Endothelial cell of umbilical vein (primary cell): ENCODE data around the gene SLC7A4. TPM values are rescaled to one million over a fixed set of nuclear protein-coding genes. Genes with fewer than 3 reads are reported as not detected.
"Not testable (repeated sequence)": the region's sequence is repeated elsewhere in the genome, so short reads cannot be mapped to it uniquely, and the experiment has no call there.

Source experiments
- BruUV-seq: library from RNA; stranded (reverse); fragments of 400-500 nt; replicated peaks from 2 replicates; lab custom pipeline; 2021; lab: Mats Ljungman, UMichigan
- CTCF ChIA-PET: fragments of 300-600, 350-600 bp; sonication (Branson Sonifier 250); formaldehyde crosslinking; loops from one replicate; lab custom pipeline; 2021; ENCODE audit warnings: antibody characterized with exemption, inconsistent platforms; lab: Charles Lee
- POLR2A ChIA-PET: fragments of 300-600, 350-600 bp; sonication (Branson Sonifier 250); formaldehyde crosslinking; loops from one replicate; lab custom pipeline; 2021; ENCODE audit warnings: antibody characterized with exemption, inconsistent platforms; lab: Charles Lee
- DNase-seq: peaks from one replicate; pipeline ENCODE4 v3.0.0-alpha.2; 2011; ENCODE audit warnings: low read depth, low spot score
- FAIRE-seq: peaks from 2 replicates; lab custom pipeline; 2011; peaks lifted over from hg19 to GRCh38; lab: Jason Lieb, UNC
- H2AFZ ChIP-seq: 2 replicates; pipeline ENCODE4 v1.6.0; 2012; ENCODE audit warnings: low read depth, low read length, control low read depth, inconsistent platforms
- H3K27ac ChIP-seq: 2 replicates; pipeline ENCODE4 v1.5.1; 2011; ENCODE audit warnings: low read depth, mild to moderate bottlenecking, control low read depth, low read length, moderate library complexity; ENCODE audit not compliant: insufficient read depth
- H3K27me3 ChIP-seq, 2 experiments: 2 replicates each; pipeline versions ENCODE4 v1.6.0 to v1.6.1; 2011; ENCODE audit warnings: low read length in 2 of 2, mixed read lengths in 1 of 2; ENCODE audit not compliant: control insufficient read depth in 2 of 2, insufficient read depth in 2 of 2
- H3K36me3 ChIP-seq, 2 experiments: 2 replicates in 1 of 2; 3 replicates in 1 of 2; pipeline ENCODE4 v1.5.1; 2011; ENCODE audit warnings: low read length in 2 of 2, mild to moderate bottlenecking in 1 of 2, moderate library complexity in 1 of 2; ENCODE audit not compliant: control insufficient read depth in 2 of 2, insufficient read depth in 2 of 2; ENCODE audit errors: extremely low read depth in 1 of 2
- H3K4me1 ChIP-seq: 3 replicates; pipeline ENCODE4 v1.5.1; 2011; ENCODE audit warnings: mild to moderate bottlenecking, low read length; ENCODE audit not compliant: control insufficient read depth, insufficient read depth; ENCODE audit errors: extremely low read depth
- H3K4me2 ChIP-seq: 2 replicates; pipeline ENCODE4 v1.6.1; 2011; ENCODE audit warnings: low read length, control low read depth, mixed read lengths; ENCODE audit not compliant: insufficient read depth
- H3K4me3 ChIP-seq, 3 experiments: fragments of 200-600 bp in 1 of 3; sonication (generic), shearing (Covaris generic) in 1 of 3; replicated peaks in 1 of 3; 2 replicates each; pipeline ENCODE4 v1.5.1; 2011 to 2016; ENCODE audit warnings: control low read depth in 3 of 3, low read length in 3 of 3, mild to moderate bottlenecking in 2 of 3, inconsistent platforms in 1 of 3, low read depth in 1 of 3, moderate library complexity in 1 of 3; ENCODE audit not compliant: insufficient read depth in 1 of 3
- H3K79me2 ChIP-seq: 2 replicates; pipeline ENCODE4 v1.6.0; 2012; ENCODE audit warnings: low read length, inconsistent platforms; ENCODE audit not compliant: control insufficient read depth, insufficient read depth
- H3K9ac ChIP-seq: replicated peaks from 2 replicates; pipeline ENCODE3; 2011; ENCODE audit warnings: low read length, control low read depth; ENCODE audit not compliant: insufficient read depth; ENCODE audit errors: extremely low read depth
- H3K9me1 ChIP-seq: replicated peaks from 3 replicates; pipeline ENCODE4 v1.6.0; 2011; ENCODE audit warnings: mild to moderate bottlenecking, low read length; ENCODE audit not compliant: control insufficient read depth, insufficient read depth; ENCODE audit errors: extremely low read depth
- H3K9me3 ChIP-seq: replicated peaks from 2 replicates; pipeline ENCODE4 v1.5.1; 2012; ENCODE audit warnings: low read length, inconsistent platforms; ENCODE audit not compliant: control insufficient read depth, insufficient read depth
- H4K20me1 ChIP-seq: replicated peaks from 2 replicates; pipeline ENCODE3; 2011; ENCODE audit warnings: mild to moderate bottlenecking, low read length; ENCODE audit not compliant: control insufficient read depth, insufficient read depth; ENCODE audit errors: extremely low read depth
- CTCF ChIP-seq, 2 donors: IDR thresholded peaks; 1 replicate in 1 of 2; 2 replicates in 1 of 2; pipeline ENCODE4 v1.5.1; 2011; ENCODE audit warnings: low read length in 2 of 2, mild to moderate bottlenecking in 2 of 2, moderate library complexity in 2 of 2, control low read depth in 1 of 2, inconsistent platforms in 1 of 2, low read depth in 1 of 2; ENCODE audit not compliant: insufficient read depth in 1 of 2; ENCODE audit errors: extremely low read depth in 1 of 2
- EZH2 ChIP-seq: IDR thresholded peaks from 2 replicates; pipeline ENCODE4 v1.6.1; 2012; ENCODE audit warnings: borderline replicate concordance, low read depth, mild to moderate bottlenecking, moderate library complexity, low read length, inconsistent platforms; ENCODE audit not compliant: severe bottlenecking
- FOS ChIP-seq: IDR thresholded peaks from 2 replicates; pipeline ENCODE4 v1.6.1; 2011; ENCODE audit warnings: mild to moderate bottlenecking, low read length, moderate library complexity, borderline replicate concordance; ENCODE audit not compliant: insufficient read depth
- GATA2 ChIP-seq: IDR thresholded peaks from 2 replicates; pipeline ENCODE4 v1.7.0; 2011; ENCODE audit warnings: low read depth, mild to moderate bottlenecking, moderate library complexity, mixed read lengths, low read length; ENCODE audit not compliant: insufficient read length, insufficient read depth
- JUN ChIP-seq: IDR thresholded peaks from 2 replicates; pipeline ENCODE4 v1.6.1; 2011; ENCODE audit warnings: borderline replicate concordance, low read depth; ENCODE audit not compliant: insufficient read length, insufficient read depth
- MAX ChIP-seq: IDR thresholded peaks from 2 replicates; pipeline ENCODE4 v1.6.1; 2011; ENCODE audit not compliant: insufficient read depth, insufficient read length
- MYC ChIP-seq: IDR thresholded peaks from one replicate; pipeline ENCODE4 v1.6.1; 2011; ENCODE audit warnings: mild to moderate bottlenecking, low read depth, low read length
- POLR2A ChIP-seq: IDR thresholded peaks from 2 replicates; pipeline ENCODE4 v1.6.1; 2012; ENCODE audit warnings: low read depth, mild to moderate bottlenecking, control low read depth, low read length
- POLR2AphosphoS5 ChIP-seq: IDR thresholded peaks from 2 replicates; pipeline ENCODE4 v1.6.1; 2012; ENCODE audit warnings: low read depth, mild to moderate bottlenecking, control low read depth, low read length, moderate library complexity; ENCODE audit not compliant: insufficient read depth
- dilution Hi-C: fragments of 300-500 bp; cut with MboI; formaldehyde crosslinking; loops from one replicate; pipeline ENCODE4 v1.15.0; 2019; ENCODE audit warnings: low sequenced_read_pairs; ENCODE audit not compliant: extremely low pct_ligation_motif_present
- intact Hi-C: fragments of 100-400 bp; cut with micrococcal nuclease; formaldehyde crosslinking; loops from one replicate; pipeline ENCODE4 v1.10.0; 2022
- polyA plus RNA-seq, 4 experiments: library from polyadenylated mRNA; depleted of rRNA in 3 of 4; stranded (reverse) in 3 of 4; unstranded in 1 of 4; fragments of >200 nt; gene quantifications; 2 replicates each; pipeline versions ENCODE4 v1.2.1 to v1.2.3, GENCODE V29; 2011 to 2012; ENCODE audit warnings: missing spikeins in 1 of 4
- total RNA-seq: library from RNA; stranded (reverse); gene quantifications from 2 replicates; pipeline ENCODE4 v1.2.3, GENCODE V29; 2021

Gene SLC7A4
- total and polyA plus RNA-seq, 2 donors (not counting 3 experiments of a cell fraction or from before 2014, with no cell fraction given): not detected

GRCh38 chr22:21064917-21065864, 32.8 kb upstream of the SLC7A4 start:
- H3K4me3 ChIP-seq: no peak overlapping the region
- CTCF ChIA-PET: interaction anchor here (1.1 kb wide), 1 partner anchor 306 kb away, joined by 3 read pairs; no protein-coding TSS in a partner anchor
- H3K4me2 ChIP-seq: no peak overlapping the region
- dilution Hi-C loops (no loop called here), intact Hi-C loops (no loop called here)
- no peaks in the 10 kb centered on the region for H4K20me1 ChIP-seq
- no peaks in the 10 kb centered on the region for H3K9me1 ChIP-seq
- no TSS peak for BruUV-seq
- POLR2A ChIA-PET: no interaction called here
- H3K27me3 ChIP-seq: no peaks in the 10 kb centered on the region
- H3K79me2 ChIP-seq: no peaks in the 10 kb centered on the region
- H3K27ac ChIP-seq: no peak overlapping the region
- DNase-seq (no peak), FAIRE-seq (no peak)
- H3K4me1 ChIP-seq: no peaks in the 10 kb centered on the region
- no peaks in the 10 kb centered on the region for H3K9me3 ChIP-seq
- H3K9ac ChIP-seq: no peak overlapping the region
- H2AFZ ChIP-seq: no peak overlapping the region
- TF ChIP-seq JUN: no peak
- no peak for TF ChIP-seq EZH2
- no peak for TF ChIP-seq FOS
- TF ChIP-seq POLR2AphosphoS5: no peak
- no peak for TF ChIP-seq POLR2A
- no peak for TF ChIP-seq MYC
- TF ChIP-seq GATA2: no peak
- TF ChIP-seq MAX: no peak
- no peak for TF ChIP-seq CTCF (IDR thresholded peaks at IDR 0.05; ENCODE audit: extremely low read depth in 1 of 2, insufficient read depth in 1 of 2, low read depth in 1 of 2, low read length in 2 of 2)
- H3K36me3 ChIP-seq: no peaks in the 10 kb centered on the region

- dilution Hi-C loops: not testable (repeated sequence)
These were observed 32.1 kb upstream of the SLC7A4 start for GRCh38 chr22:21064425-21064824.

More at GRCh38 chr22:21064425-21064824, 32.1 kb upstream of the SLC7A4 start:
- H3K27me3 ChIP-seq, intact Hi-C loops, H3K4me3 ChIP-seq, H3K4me2 ChIP-seq, POLR2A ChIA-PET, FAIRE-seq, H4K20me1 ChIP-seq, H3K79me2 ChIP-seq, H3K9me3 ChIP-seq, H3K27ac ChIP-seq, H3K9me1 ChIP-seq, DNase-seq, H3K4me1 ChIP-seq, H2AFZ ChIP-seq, H3K9ac ChIP-seq, BruUV-seq, H3K36me3 ChIP-seq: not testable (repeated sequence)
- CTCF ChIA-PET: interaction anchor here (0.9 kb wide), 1 partner anchor 39 kb away, joined by 3 read pairs; no protein-coding TSS in a partner anchor
